K562 (cell line): ENCODE data around the gene TRIO. TPM values are rescaled to one million over a fixed set of nuclear protein-coding genes. Genes with fewer than 3 reads are reported as not detected.

Experiments used
- ATAC-seq: fragments of 200-7000 bp; cut with Tn5 transposase; 3 replicates; pipeline ENCODE4 v1.9.1; 2020; ENCODE audit warnings: moderate library complexity
- BruUV-seq: library from RNA; stranded (reverse); fragments of 400-500 nt; replicated peaks from 2 replicates; lab custom pipeline; 2021; lab: Mats Ljungman, UMichigan
- CTCF ChIA-PET: fragments of 300-600 bp; formaldehyde crosslinking; extraction: SDS; loops from one replicate; lab custom pipeline; 2021; ENCODE audit warnings: low intra/inter-chr PET ratio; lab: Yijun Ruan, JAX
- POLR2A ChIA-PET: fragments of 300-600, 350-650 bp; sonication (Branson Sonifier 250); formaldehyde crosslinking; extraction: SDS; loops from one replicate; lab custom pipeline; 2021; ENCODE audit warnings: antibody characterized with exemption, inconsistent platforms; lab: Yijun Ruan, JAX
- DNase-seq, 4 experiments: peaks; one replicate each; pipeline versions ENCODE4 v3.0.0 to v3.0.0-alpha.2; 2011 to 2018; ENCODE audit warnings: low spot score in 3 of 4, mixed read lengths in 3 of 4; ENCODE audit errors: extremely low read depth in 1 of 4
- FAIRE-seq: peaks from 2 replicates; lab custom pipeline; 2011; peaks lifted over from hg19 to GRCh38; lab: Jason Lieb, UNC
- H2AFZ ChIP-seq: 2 replicates; pipeline ENCODE4 v1.6.0; 2011; ENCODE audit warnings: low read depth, low read length, control low read depth, inconsistent platforms
- H3K27ac ChIP-seq: fragments of 200-600 bp; 3 replicates; pipeline ENCODE4 v1.8.0; 2011; ENCODE audit warnings: low read depth, mild to moderate bottlenecking, control low read depth, inconsistent platforms, low read length, moderate library complexity, mixed read lengths; ENCODE audit errors: extremely low read depth
- H3K27me3 ChIP-seq, 2 experiments: fragments of 300-600 bp in 1 of 2; 2 replicates in 1 of 2; 3 replicates in 1 of 2; pipeline versions ENCODE4 v1.6.0 to v1.8.0; 2011; ENCODE audit warnings: inconsistent platforms in 2 of 2, low read length in 2 of 2, mild to moderate bottlenecking in 1 of 2, mixed read lengths in 1 of 2, moderate library complexity in 1 of 2; ENCODE audit not compliant: control insufficient read depth in 2 of 2, insufficient read depth in 2 of 2
- H3K36me3 ChIP-seq: fragments of 300-600 bp; 3 replicates; pipeline ENCODE4 v1.8.0; 2011; ENCODE audit warnings: mild to moderate bottlenecking, low read length, inconsistent platforms; ENCODE audit not compliant: control insufficient read depth, insufficient read depth
- H3K4me1 ChIP-seq, 2 experiments: fragments of 200-600 bp in 1 of 2; replicated peaks in 1 of 2; 2 replicates in 1 of 2; 3 replicates in 1 of 2; pipeline versions ENCODE4 v1.5.1 to v1.8.0; 2011; ENCODE audit warnings: inconsistent platforms in 2 of 2, low read length in 2 of 2, mild to moderate bottlenecking in 1 of 2, mixed read lengths in 1 of 2, moderate library complexity in 1 of 2; ENCODE audit not compliant: control insufficient read depth in 2 of 2, insufficient read depth in 2 of 2
- H3K4me2 ChIP-seq: 2 replicates; pipeline ENCODE4 v1.6.1; 2011; ENCODE audit warnings: low read length, control low read depth, inconsistent platforms, mixed read lengths; ENCODE audit not compliant: insufficient read depth
- H3K4me3 ChIP-seq: fragments of 200-600 bp; sonication (generic), shearing (Covaris generic); 2 replicates; pipeline ENCODE4 v1.5.1; 2016; ENCODE audit warnings: control low read depth, inconsistent platforms
- H3K79me2 ChIP-seq: fragments of 200-600 bp; 3 replicates; pipeline ENCODE4 v1.8.0; 2011; ENCODE audit warnings: low read length, inconsistent platforms; ENCODE audit not compliant: control insufficient read depth, insufficient read depth
- H3K9ac ChIP-seq, 2 experiments: 2 replicates each; pipeline versions ENCODE4 v1.6.0 to v1.6.1; 2011; ENCODE audit warnings: low read depth in 2 of 2, low read length in 2 of 2, control low read depth in 1 of 2, inconsistent platforms in 1 of 2, mild to moderate bottlenecking in 1 of 2, mixed read lengths in 1 of 2; ENCODE audit not compliant: insufficient read depth in 1 of 2
- H3K9me1 ChIP-seq: one replicate; pipeline ENCODE4 v1.6.0; 2011; ENCODE audit warnings: inconsistent platforms, mild to moderate bottlenecking, low read length, moderate library complexity; ENCODE audit not compliant: control insufficient read depth, insufficient read depth
- H3K9me3 ChIP-seq: replicated peaks from 2 replicates; pipeline ENCODE4 v1.5.1; 2011; ENCODE audit warnings: low read depth, low read length, inconsistent platforms; ENCODE audit not compliant: control insufficient read depth, insufficient read depth
- H4K20me1 ChIP-seq: replicated peaks from 2 replicates; pipeline ENCODE4 v1.6.1; 2011; ENCODE audit warnings: low read length, inconsistent platforms, mixed read lengths; ENCODE audit not compliant: control insufficient read depth, insufficient read depth
- ATF3 ChIP-seq, 2 experiments: fragments of 450-650 bp in 1 of 2; sonication (generic) in 1 of 2; formaldehyde crosslinking in 1 of 2; IDR thresholded peaks in 1 of 2; conservative IDR thresholded peaks in 1 of 2; 2 replicates each; pipeline versions ENCODE4 v1.6.1 to v1.8.1; 2016 to 2023; ENCODE audit warnings: mild to moderate bottlenecking in 2 of 2, moderate library complexity in 2 of 2, inconsistent platforms in 1 of 2, missing genetic modification reagents in 1 of 2
- ELF4 ChIP-seq: fragments of 450-650 bp; formaldehyde crosslinking; IDR thresholded peaks from 2 replicates; pipeline ENCODE4 v1.4.0; 2022; ENCODE audit warnings: missing genetic modification characterization
- FOXK2 ChIP-seq, 2 experiments: fragments of 450-650 bp; IDR thresholded peaks in 1 of 2; conservative IDR thresholded peaks in 1 of 2; 2 replicates each; pipeline ENCODE4 v1.6.1; 2016; ENCODE audit warnings: low read depth in 2 of 2, mild to moderate bottlenecking in 1 of 2
- MAFK ChIP-seq: IDR thresholded peaks from 2 replicates; pipeline ENCODE4 v1.6.1; 2011; ENCODE audit warnings: low read length, improper control_type of control experiment
- OTX1 ChIP-seq: fragments of 450-650 bp; formaldehyde crosslinking; IDR thresholded peaks from 2 replicates; pipeline ENCODE4 v1.4.0; 2022; ENCODE audit warnings: mild to moderate bottlenecking
- WGBS: fragments of 100-300 bp; shearing (Covaris generic); methylation state at CpG from one replicate; pipeline ENCODE4 v1.1.6; 2016; ENCODE audit warnings: low coverage, mixed read lengths; ENCODE audit not compliant: insufficient coverage; ENCODE audit errors: missing lambda C conversion rate; 5-methylcytosine and 5-hydroxymethylcytosine counted together
- in situ Hi-C: fragments of 300-500 bp; cut with MboI; formaldehyde crosslinking; loops from 4 replicates; pipeline ENCODE4 v1.15.0; 2018; ENCODE audit warnings: inconsistent platforms, mixed read lengths
- intact Hi-C: fragments of 100-400 bp; cut with micrococcal nuclease; formaldehyde crosslinking; loops from 2 replicates; pipeline ENCODE4 v1.14.2; 2022
- polyA plus RNA-seq, 8 experiments: library from polyadenylated mRNA; depleted of rRNA in 4 of 8; stranded (reverse) in 5 of 8; unstranded in 3 of 8; fragments of >200 nt; fragmentation: Nextera tagmentation in 2 of 8; fragmentation: Illumina TruSeq in 1 of 8; extraction: Ambion mirVana in 2 of 8; extraction: Trizol in 1 of 8; gene quantifications; 2 replicates each; pipeline versions ENCODE4 v1.2.1 to v1.2.3, GENCODE V29; 2011 to 2014; ENCODE audit warnings: inconsistent platforms in 1 of 8, missing spikeins in 1 of 8
- total RNA-seq, 7 experiments: library from RNA; depleted of rRNA in 6 of 7; stranded (reverse); fragments of >200 nt in 6 of 7; fragmentation: Illumina TruSeq in 2 of 7; extraction: Trizol in 2 of 7; gene quantifications; 2 replicates each; pipeline versions ENCODE4 v1.2.1 to v1.2.3, GENCODE V29; 2011 to 2021; ENCODE audit warnings: low replicate concordance in 1 of 7
- TF ChIP-seq, protein P1 (sequence below): fragments of 450-650 bp; formaldehyde crosslinking; IDR thresholded peaks from 2 replicates; pipeline ENCODE4 v1.4.0; 2022; ENCODE audit warnings: missing genetic modification characterization

The TRIO gene
- total and polyA plus RNA-seq, 9 of the 15 experiments (the other 6 are each of a cell fraction or from before 2014, with no cell fraction given), result 0.24 to 5.0 (median 1.1) TPM

DNA sequence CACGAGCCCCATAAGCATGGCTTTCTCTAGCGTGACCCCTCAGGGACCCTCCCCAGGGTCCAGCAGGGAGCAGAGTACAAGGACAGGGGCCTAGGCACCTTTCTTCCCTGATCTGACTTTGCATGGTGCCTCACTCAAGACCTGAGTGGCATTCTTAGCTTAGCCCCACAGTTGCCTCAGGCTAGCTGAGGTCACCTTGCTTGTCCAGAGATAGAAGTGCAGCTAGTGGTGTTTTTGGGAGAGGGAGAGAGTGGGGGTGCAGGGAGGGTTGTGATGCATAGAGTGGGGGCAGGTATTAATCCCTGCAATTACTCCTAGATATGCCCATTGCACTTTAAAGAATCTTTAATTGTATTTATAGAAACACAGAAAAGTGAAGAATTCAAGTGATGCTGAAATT, 8.4 kb upstream of the TRIO start:
- no peak for DNase-seq
- Histone ChIP-seq H3K9me3 (no peaks in the 10 kb centered on the region), H2AFZ (no peak overlapping the region), H3K79me2 (no peaks in the 10 kb centered on the region)
- ATAC-seq, result no peak
- no peak for FAIRE-seq
- POLR2A ChIA-PET, result interaction anchor here (0.8 kb wide), 1 partner anchor 70 kb away, joined by 4 read pairs; no protein-coding TSS in a partner anchor
- CTCF ChIA-PET, result no interaction called here
- in situ Hi-C loops, result no loop called here
- intact Hi-C loops, result no loop called here
- no TSS peak for BruUV-seq
- TF ChIP-seq FOXK2 (conservative IDR thresholded peaks at IDR 0.05 in 1 of 2, IDR thresholded peaks at IDR 0.05 in 1 of 2; ENCODE audit: low read depth in 2 of 2) (no peak), ELF4 (CRISPR knock-in tag) (no peak), ATF3 (IDR thresholded peaks at IDR 0.05) (no peak), ATF3 (CRISPR knock-in tag; conservative IDR thresholded peaks at IDR 0.05) (no peak), OTX1 (no peak), MAFK (no peak)
- TF ChIP-seq, protein P1, sequence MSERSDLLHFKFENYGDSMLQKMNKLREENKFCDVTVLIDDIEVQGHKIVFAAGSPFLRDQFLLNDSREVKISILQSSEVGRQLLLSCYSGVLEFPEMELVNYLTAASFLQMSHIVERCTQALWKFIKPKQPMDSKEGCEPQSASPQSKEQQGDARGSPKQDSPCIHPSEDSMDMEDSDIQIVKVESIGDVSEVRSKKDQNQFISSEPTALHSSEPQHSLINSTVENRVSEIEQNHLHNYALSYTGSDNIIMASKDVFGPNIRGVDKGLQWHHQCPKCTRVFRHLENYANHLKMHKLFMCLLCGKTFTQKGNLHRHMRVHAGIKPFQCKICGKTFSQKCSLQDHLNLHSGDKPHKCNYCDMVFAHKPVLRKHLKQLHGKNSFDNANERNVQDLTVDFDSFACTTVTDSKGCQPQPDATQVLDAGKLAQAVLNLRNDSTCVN (CRISPR knock-in tag), result no peak
- TF ChIP-seq, all 486 proteins: peak for 0
- no peaks in the 10 kb centered on the region for H4K20me1 ChIP-seq
- H3K9ac ChIP-seq, result no peak overlapping the region
- peaks cover 2 to 5% of the 10 kb centered on the region in 2 experiments; a peak in 1 of 5 replicates for H3K27me3 ChIP-seq
- no peaks in the 10 kb centered on the region for H3K9me1 ChIP-seq
- H3K27ac ChIP-seq, result no peak overlapping the region
- 3% methylated on average over 2 of the region's 2 CpGs for WGBS
- H3K4me2 ChIP-seq, result no peak overlapping the region
- no peaks in the 10 kb centered on the region for H3K36me3 ChIP-seq
- no peaks in the 10 kb centered on the region for H3K4me1 ChIP-seq
- no peak overlapping the region for H3K4me3 ChIP-seq
